ENCODE data around the gene PRKCH.

The PRKCH gene

GRCh38 chr14:61521773-61522172 is 200.4 kb downstream of the PRKCH start:
- Histone ChIP-seq H4K20me1 (ENCODE audit: insufficient read depth, low read length, poor library complexity, severe bottlenecking) (no peaks in the 10 kb centered on the region), H3K9me2 (replicated peaks; ENCODE audit: low read depth, low read length) (no peaks in the 10 kb centered on the region), H3K4me3 (ENCODE audit: low read length, poor library complexity, severe bottlenecking) (no peak overlapping the region), H2AFZ (ENCODE audit: low read length) (no peak overlapping the region), H3K9ac (ENCODE audit: low read depth, low read length, poor library complexity, severe bottlenecking) (no peak overlapping the region), H3K79me2 (ENCODE audit: insufficient read depth, low read length) (peaks cover 31% of the 10 kb centered on the region; the same call in 1 of the 2 replicates), H3F3A (ENCODE audit: low read depth) (no peaks in the 10 kb centered on the region), H3K4me1 (ENCODE audit: insufficient read depth, low read length, poor library complexity, severe bottlenecking) (peaks cover 25% of the 10 kb centered on the region), H3K9me3 (ENCODE audit: insufficient read depth, low read depth, low read length) (no peaks in the 10 kb centered on the region), H3K36me3 (ENCODE audit: insufficient read depth, low read length) (peaks cover 29% of the 10 kb centered on the region; the same call in 1 of the 2 replicates), H3K27me3 (ENCODE audit: insufficient read depth, low read length, poor library complexity, severe bottlenecking) (no peaks in the 10 kb centered on the region), H3K4me2 (ENCODE audit: low read depth, low read length, poor library complexity, severe bottlenecking) (no peak overlapping the region)
- no peak for TF ChIP-seq EZH2phosphoT487 (IDR thresholded peaks at IDR 0.05; ENCODE audit: borderline replicate concordance)
- no peak for TF ChIP-seq CTCF (conservative IDR thresholded peaks at IDR 0.05; ENCODE audit: low read length)

- H3K4me2 ChIP-seq (ENCODE audit: low read depth, low read length, poor library complexity, severe bottlenecking): no peak overlapping the region
- H3K27me3 ChIP-seq (ENCODE audit: insufficient read depth, low read length, poor library complexity, severe bottlenecking): no peaks in the 10 kb centered on the region
- peaks cover 22% of the 10 kb centered on the region; the same call in 1 of the 2 replicates for H3K79me2 ChIP-seq (ENCODE audit: insufficient read depth, low read length)
- H3K4me3 ChIP-seq (ENCODE audit: low read length, poor library complexity, severe bottlenecking): no peak overlapping the region
- H3K9me2 ChIP-seq (replicated peaks; ENCODE audit: low read depth, low read length): no peaks in the 10 kb centered on the region
- H3K4me1 ChIP-seq (ENCODE audit: insufficient read depth, low read length, poor library complexity, severe bottlenecking): peaks cover 29% of the 10 kb centered on the region
- no peak overlapping the region for H2AFZ ChIP-seq (ENCODE audit: low read length)
- TF ChIP-seq EZH2phosphoT487 (IDR thresholded peaks at IDR 0.05; ENCODE audit: borderline replicate concordance) (no peak), CTCF (conservative IDR thresholded peaks at IDR 0.05; ENCODE audit: low read length) (no peak)
- no peak overlapping the region for H3K9ac ChIP-seq (ENCODE audit: low read depth, low read length, poor library complexity, severe bottlenecking)
- no peaks in the 10 kb centered on the region for H3K9me3 ChIP-seq (ENCODE audit: insufficient read depth, low read depth, low read length)
- H3F3A ChIP-seq (ENCODE audit: low read depth): no peaks in the 10 kb centered on the region
- no peaks in the 10 kb centered on the region for H4K20me1 ChIP-seq (ENCODE audit: insufficient read depth, low read length, poor library complexity, severe bottlenecking)
- H3K36me3 ChIP-seq (ENCODE audit: insufficient read depth, low read length): peaks cover 29% of the 10 kb centered on the region; the same call in 1 of the 2 replicates
Measured at GRCh38 chr14:61523751-61524150, 202.4 kb downstream of the PRKCH start.

- no peak overlapping the region for H2AFZ ChIP-seq (ENCODE audit: low read length)
- H3K36me3 ChIP-seq (ENCODE audit: insufficient read depth, low read length): peaks cover 35% of the 10 kb centered on the region; the same call in 1 of the 2 replicates
- H3K4me1 ChIP-seq (ENCODE audit: insufficient read depth, low read length, poor library complexity, severe bottlenecking): peaks cover 29% of the 10 kb centered on the region
- peaks cover 22% of the 10 kb centered on the region; the same call in 1 of the 2 replicates for H3K79me2 ChIP-seq (ENCODE audit: insufficient read depth, low read length)
- no peak overlapping the region for H3K4me2 ChIP-seq (ENCODE audit: low read depth, low read length, poor library complexity, severe bottlenecking)
- no peak overlapping the region for H3K9ac ChIP-seq (ENCODE audit: low read depth, low read length, poor library complexity, severe bottlenecking)
- H3K9me2 ChIP-seq (replicated peaks; ENCODE audit: low read depth, low read length): no peaks in the 10 kb centered on the region
- no peaks in the 10 kb centered on the region for H3K9me3 ChIP-seq (ENCODE audit: insufficient read depth, low read depth, low read length)
- no peaks in the 10 kb centered on the region for H4K20me1 ChIP-seq (ENCODE audit: insufficient read depth, low read length, poor library complexity, severe bottlenecking)
- no peaks in the 10 kb centered on the region for H3K27me3 ChIP-seq (ENCODE audit: insufficient read depth, low read length, poor library complexity, severe bottlenecking)
- no peak overlapping the region for H3K4me3 ChIP-seq (ENCODE audit: low read length, poor library complexity, severe bottlenecking)
- H3F3A ChIP-seq (ENCODE audit: low read depth): no peaks in the 10 kb centered on the region
- TF ChIP-seq CTCF (conservative IDR thresholded peaks at IDR 0.05; ENCODE audit: low read length): no peak
- TF ChIP-seq EZH2phosphoT487 (IDR thresholded peaks at IDR 0.05; ENCODE audit: borderline replicate concordance): no peak
Measured at GRCh38 chr14:61524211-61524806, 202.9 kb downstream of the PRKCH start.

Data from Loucy (cell line).